HG02852 (cell line): ENCODE measurements around the gene ALDH3B2.
"Not testable (repeated sequence)": the region's sequence is repeated elsewhere in the genome, so short reads cannot be mapped to it uniquely, and the experiment has no call there.

Experiments used
- ATAC-seq: cut with Tn5 transposase; IDR thresholded peaks from one replicate; pipeline ENCODE4 v1.9.1; 2021; ENCODE audit warnings: mild to moderate bottlenecking, moderate library complexity; ENCODE audit not compliant: unreplicated experiment

The ALDH3B2 gene

DNA sequence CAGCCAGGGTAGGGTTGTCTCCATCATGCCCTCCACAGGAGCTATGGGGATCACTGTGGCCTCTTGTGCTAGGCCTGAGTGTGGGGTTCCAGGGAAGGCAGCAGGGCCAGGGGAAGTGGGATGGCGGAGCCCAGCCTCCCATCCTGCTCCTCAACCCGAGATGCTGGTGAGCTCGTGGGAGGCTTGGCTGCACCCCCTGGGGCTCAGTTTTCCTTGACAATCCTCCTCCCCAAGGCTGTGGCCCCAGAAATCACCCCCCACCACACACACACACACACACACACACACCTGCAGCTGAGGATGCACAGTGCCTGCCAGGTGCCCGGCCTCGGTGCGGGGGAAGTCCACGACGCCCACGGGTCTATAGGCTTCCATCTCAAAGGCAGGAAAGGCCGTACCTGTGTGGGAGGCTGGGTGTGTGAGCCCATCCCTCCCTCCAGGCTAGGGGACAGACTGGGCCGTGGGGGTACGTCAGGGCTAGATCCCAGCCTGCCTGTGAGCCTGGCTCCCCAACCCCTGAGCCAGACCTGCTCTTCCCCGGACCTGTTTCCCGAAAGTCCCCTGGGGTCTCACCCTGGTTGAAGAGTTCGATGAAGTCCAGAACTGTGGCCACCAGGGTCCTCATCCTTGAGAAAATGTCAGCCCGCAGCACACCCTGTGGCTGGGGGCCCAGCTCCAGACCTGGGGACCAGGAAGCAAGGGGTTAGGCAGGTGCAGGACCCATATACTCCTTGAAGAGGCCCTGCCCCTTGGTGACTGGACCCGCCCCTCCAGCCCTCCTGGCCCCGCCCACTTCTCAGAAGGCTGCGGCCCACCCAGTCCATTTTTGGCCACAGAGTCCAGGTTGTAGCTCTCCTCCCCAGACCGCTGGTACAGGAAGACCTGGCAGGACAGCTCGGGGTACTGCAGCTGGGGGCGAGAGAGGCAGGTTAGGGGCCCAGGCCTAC, 29.7 kb downstream of the ALDH3B2 start:
- no peak for ATAC-seq

- no peak for ATAC-seq
Measured at GRCh38 chr11:67644042-67644441, 30.4 kb downstream of the ALDH3B2 start.

DNA sequence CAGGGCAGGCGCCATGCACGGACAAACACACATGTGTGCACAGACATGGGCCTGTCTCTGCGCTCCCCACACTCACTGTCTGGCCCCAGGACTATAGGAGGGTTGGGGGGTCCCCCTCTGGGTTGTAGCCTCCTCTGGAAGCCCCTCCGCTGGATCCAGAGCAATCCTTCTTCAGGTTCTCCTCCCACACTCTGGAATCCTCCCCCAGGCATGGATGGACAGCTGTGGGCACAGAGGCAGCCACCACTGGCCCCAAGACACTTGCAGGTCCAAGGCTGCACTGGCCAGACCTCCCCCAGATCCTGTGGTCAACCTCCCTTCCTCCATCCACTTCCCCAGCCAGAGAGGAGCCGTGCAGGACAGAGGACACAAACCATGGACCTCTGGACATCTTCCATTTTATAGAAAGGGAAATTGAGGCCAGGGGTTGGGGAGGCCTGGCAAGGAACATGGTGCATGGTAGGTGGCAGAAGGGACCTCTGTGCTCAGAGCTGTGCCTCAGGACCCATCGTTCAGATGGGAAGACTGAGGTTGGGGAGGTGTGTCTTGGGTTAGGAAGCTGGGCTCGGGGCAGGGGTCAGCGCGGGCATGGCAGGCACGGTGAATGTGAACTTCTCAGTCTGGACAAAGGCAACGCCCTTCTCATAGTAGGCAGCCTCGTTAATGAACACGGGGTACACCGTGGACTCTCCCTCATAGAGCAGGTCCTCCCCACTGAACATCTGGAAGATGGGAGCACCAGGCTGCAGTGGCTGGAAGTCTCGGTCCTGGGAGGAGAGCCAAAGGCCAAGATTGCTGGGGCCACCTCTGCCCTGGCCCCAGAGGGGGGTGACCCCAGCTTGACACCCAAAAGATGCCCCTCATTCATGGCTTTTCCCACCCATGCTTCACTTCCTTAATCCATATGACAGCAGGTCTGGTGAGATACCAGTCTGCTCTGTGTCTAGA, 32.0 kb downstream of the ALDH3B2 start:
- ATAC-seq = no peak

DNA sequence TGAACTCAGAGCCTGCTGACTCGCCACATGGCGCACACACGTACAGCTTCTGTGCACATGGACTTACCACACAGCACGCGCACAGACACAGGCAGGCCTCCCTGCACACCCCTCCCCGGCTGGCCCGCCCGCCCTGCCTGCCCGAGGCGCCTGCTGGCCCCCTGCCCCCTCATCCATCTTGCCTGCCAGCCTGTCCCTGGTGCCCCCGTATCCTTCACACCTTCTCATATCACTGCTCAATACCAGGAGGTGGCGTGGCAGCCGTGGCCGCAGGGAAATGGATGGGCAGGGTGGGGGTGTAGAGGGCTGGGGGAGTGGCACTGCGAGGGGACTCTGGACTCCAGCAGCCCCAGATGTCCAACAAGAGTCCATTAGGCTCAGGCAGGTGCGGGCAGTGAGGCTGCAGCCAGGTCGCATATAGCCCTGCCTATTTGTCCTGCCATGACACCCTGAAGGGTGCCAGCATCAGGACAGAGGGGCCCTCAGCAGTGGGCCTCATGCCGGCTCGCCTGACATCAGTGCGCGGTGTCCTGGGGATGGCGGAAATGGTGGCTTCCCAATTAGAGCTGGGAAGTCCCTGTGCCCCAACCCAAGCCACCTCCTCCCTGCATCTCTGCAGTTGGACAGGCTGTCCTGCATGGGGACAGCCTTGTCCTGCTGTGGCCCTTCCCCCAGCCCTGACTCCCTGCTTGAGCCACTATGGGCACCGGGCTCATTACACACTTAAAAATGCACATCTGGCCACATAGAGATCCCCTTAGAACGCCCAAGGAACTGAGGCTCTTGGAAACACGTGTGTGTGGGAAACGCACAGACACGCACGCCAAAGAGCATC, 32.9 kb downstream of the ALDH3B2 start:
- no peak for ATAC-seq

- no peak for ATAC-seq
Measured at GRCh38 chr11:67640758-67641337, 33.6 kb downstream of the ALDH3B2 start.

DNA sequence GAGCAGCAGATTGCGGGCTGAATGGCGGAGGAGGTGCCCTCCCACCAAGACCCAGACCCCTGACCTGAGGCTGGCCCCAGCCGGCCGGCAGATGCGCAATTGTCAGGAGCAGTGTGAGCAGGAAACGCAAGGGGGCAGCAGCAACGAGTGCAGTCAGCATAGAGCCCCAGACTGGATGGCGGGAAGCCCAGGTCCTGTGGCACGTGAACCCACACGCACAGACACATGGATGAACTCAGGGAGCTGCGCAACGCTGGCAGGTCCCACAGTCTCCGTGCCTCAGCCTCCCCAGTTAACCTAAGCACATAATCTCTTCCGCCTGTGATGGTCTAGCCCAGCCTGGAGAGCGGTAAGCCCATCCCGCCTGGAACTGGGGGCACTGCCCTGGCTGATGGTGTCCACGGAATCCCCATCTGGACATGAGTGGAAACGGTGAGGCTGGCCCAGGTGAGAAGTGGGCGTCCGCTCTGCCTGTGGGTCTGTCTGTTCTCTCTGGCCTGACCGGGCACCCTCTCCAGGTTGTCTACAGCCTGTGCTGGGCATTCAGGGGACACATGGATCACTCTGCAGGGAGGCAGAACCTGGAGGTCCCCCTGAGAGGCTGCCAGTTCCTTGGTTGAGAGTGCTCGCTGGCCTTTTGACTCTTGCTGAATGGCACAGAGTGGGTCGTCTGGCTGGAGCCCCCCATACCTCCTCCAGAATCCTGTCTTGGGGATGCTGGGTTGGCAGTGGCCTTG, 34.2 kb downstream of the ALDH3B2 start:
- ATAC-seq = no peak

- ATAC-seq = no peak
Measured at GRCh38 chr11:67639438-67639859, 35.0 kb downstream of the ALDH3B2 start, which contains the start of gene TBX10. TSS of gene TBX10 (minus strand) at chr11:67639763. CDS start at chr11:67639472, 291 bp downstream.

- no peak for ATAC-seq
Measured at GRCh38 chr11:67638535-67639437, 35.6 kb downstream of the ALDH3B2 start.

DNA sequence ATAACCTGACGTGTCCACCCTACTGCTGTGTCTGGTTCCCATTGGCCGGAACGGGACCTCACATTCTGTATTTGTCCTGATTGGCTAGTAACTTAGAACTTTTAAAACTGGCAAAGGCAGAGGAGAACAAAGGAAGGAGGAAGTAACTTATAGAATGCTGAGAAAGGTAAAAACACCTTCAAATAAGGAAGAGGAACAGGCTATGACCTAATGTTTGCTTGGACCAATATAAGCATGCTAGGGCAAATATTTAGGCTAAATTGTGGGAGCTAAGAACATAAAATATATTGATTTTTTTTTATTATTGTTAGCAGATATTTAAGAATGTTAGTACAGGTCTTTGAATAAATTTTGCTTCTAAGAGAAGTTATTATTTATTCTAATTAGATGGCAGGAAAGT, 37.0 kb downstream of the ALDH3B2 start:
- not testable (repeated sequence) for ATAC-seq

- ATAC-seq = no peak
Measured at GRCh38 chr11:67636962-67637361, 37.5 kb downstream of the ALDH3B2 start.

- ATAC-seq = no peak
Measured at GRCh38 chr11:67635231-67635521, 39.2 kb downstream of the ALDH3B2 start.

GRCh38 chr11:67634366-67635230, 39.8 kb downstream of the ALDH3B2 start:
- ATAC-seq = no peak

DNA sequence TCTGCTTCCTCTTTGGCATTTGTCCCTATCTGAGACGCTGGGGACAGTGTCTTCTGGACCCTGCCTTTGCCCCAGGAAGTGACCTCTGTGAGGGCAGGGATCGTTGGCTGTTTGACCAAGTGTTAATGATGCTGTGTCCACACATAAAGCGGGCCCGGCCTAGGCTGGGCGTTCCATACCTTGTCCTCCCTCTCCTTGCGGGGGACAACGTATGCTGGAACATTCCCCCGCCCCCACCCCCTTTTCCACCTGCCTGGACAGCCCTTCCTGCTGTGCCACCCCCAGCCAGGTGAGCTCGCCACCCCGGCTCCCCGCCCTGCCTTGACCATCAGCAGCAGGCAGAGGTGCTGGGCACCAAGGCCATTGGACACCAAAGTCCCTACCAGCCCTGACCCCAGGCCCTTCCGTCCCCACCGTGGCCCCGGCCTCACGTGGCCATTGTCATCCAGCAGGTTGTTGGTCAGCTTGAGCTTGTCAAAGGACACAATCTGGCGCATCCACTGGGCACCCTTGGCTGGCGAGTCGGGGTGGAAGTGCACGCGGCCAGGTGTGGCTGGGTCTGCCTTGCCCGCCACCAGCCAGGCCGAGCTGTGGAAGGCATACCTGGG, 40.6 kb downstream of the ALDH3B2 start:
- ATAC-seq = no peak

GRCh38 chr11:67632982-67633755, 41.3 kb downstream of the ALDH3B2 start:
- ATAC-seq = no peak

GRCh38 chr11:67632175-67632981, 42.0 kb downstream of the ALDH3B2 start:
- ATAC-seq = no peak

DNA sequence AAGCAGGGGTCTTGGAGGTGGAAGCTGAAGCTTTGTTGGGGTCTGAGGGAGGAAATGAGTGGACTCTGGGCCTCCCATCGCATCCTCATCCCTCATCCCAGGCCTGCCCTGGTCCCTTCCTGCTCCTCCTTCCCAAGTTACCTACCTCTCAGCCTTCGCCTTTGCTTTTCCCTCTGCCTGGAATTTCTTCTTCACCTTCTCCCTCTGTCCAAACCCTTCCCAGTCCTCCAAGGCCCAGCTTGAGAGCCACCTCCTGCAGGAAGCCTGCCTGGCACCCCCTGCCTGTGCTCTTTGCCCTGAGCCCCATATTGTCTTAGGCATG, 42.6 kb downstream of the ALDH3B2 start:
- ATAC-seq = no peak
